SK-N-SH (cell line): ENCODE measurements around the gene RPS23. TPM values are rescaled to one million over a fixed set of nuclear protein-coding genes. Genes with fewer than 3 reads are reported as not detected.

ENCODE experiments used
- CTCF ChIA-PET: fragments of 300-600, 350-600 bp; formaldehyde crosslinking; extraction: SDS; loops from one replicate; lab custom pipeline; 2021; lab: Yijun Ruan, JAX
- POLR2A ChIA-PET: fragments of 350-600 bp; sonication (Branson Sonifier 250); formaldehyde crosslinking; extraction: SDS; loops from one replicate; lab custom pipeline; 2020; ENCODE audit warnings: antibody characterized with exemption, inconsistent platforms; lab: Yijun Ruan, JAX
- DNase-seq: peaks from one replicate; pipeline ENCODE4 v3.0.0; 2012
- H2AFZ ChIP-seq: fragments of 200-600 bp; sonication (generic); 2 replicates; pipeline ENCODE4 v1.8.1; 2016; ENCODE audit warnings: antibody characterized with exemption, mild to moderate bottlenecking, low read depth
- H3F3A ChIP-seq: fragments of 200-600 bp; sonication (generic); replicated peaks from 2 replicates; pipeline ENCODE3; 2016; ENCODE audit warnings: antibody characterized with exemption, mild to moderate bottlenecking; ENCODE audit not compliant: insufficient read depth
- H3K27ac ChIP-seq, 2 experiments: fragments of 200-500 bp in 1 of 2; fragments of 200-600 bp in 1 of 2; sonication (Bioruptor generic) in 1 of 2; sonication (generic), shearing (Covaris generic) in 1 of 2; 2 replicates each; pipeline versions ENCODE4 v1.5.1 to v1.6.1; 2014 to 2016; ENCODE audit warnings: low read depth in 2 of 2, inconsistent platforms in 1 of 2, low read length in 1 of 2, mild to moderate bottlenecking in 1 of 2, mixed read lengths in 1 of 2
- H3K27me3 ChIP-seq: fragments of 200-600 bp; sonication (generic), shearing (Covaris generic); 2 replicates; pipeline ENCODE4 v1.6.1; 2016; ENCODE audit warnings: mixed run types; ENCODE audit not compliant: insufficient read depth
- H3K36me3 ChIP-seq, 2 experiments: fragments of 200-500 bp in 1 of 2; fragments of 200-600 bp in 1 of 2; sonication (Bioruptor generic) in 1 of 2; sonication (generic) in 1 of 2; replicated peaks in 1 of 2; 2 replicates each; pipeline versions ENCODE3 to v1.5.1; 2014 to 2016; ENCODE audit warnings: low read length in 1 of 2, mild to moderate bottlenecking in 1 of 2; ENCODE audit not compliant: insufficient read depth in 2 of 2, control insufficient read depth in 1 of 2
- H3K4me1 ChIP-seq, 2 experiments: fragments of 200-500 bp in 1 of 2; fragments of 200-600 bp in 1 of 2; sonication (Bioruptor generic) in 1 of 2; sonication (generic), shearing (Covaris generic) in 1 of 2; 2 replicates each; pipeline versions ENCODE4 v1.5.1 to v1.6.1; 2014 to 2016; ENCODE audit warnings: low read depth in 1 of 2, low read length in 1 of 2, mixed run types in 1 of 2; ENCODE audit not compliant: insufficient read depth in 2 of 2, control insufficient read depth in 1 of 2
- H3K4me2 ChIP-seq: fragments of 200-600 bp; sonication (generic), shearing (Covaris generic); 2 replicates; pipeline ENCODE4 v1.6.1; 2017; ENCODE audit warnings: mixed run types
- H3K4me3 ChIP-seq, 2 experiments: fragments of 200-500 bp in 1 of 2; fragments of 200-600 bp in 1 of 2; sonication (Bioruptor generic) in 1 of 2; sonication (generic), shearing (Covaris generic) in 1 of 2; 2 replicates each; pipeline versions ENCODE4 v1.5.1 to v1.8.1; 2014 to 2016; ENCODE audit warnings: low read depth in 2 of 2, inconsistent platforms in 1 of 2, low read length in 1 of 2, mild to moderate bottlenecking in 1 of 2, mixed read lengths in 1 of 2, moderate library complexity in 1 of 2
- H3K79me2 ChIP-seq: fragments of 200-600 bp; sonication (generic); 2 replicates; pipeline ENCODE4 v1.8.1; 2017; ENCODE audit warnings: mild to moderate bottlenecking; ENCODE audit not compliant: insufficient read depth
- H3K9ac ChIP-seq: fragments of 200-600 bp; sonication (generic); 2 replicates; pipeline ENCODE4 v1.6.1; 2017; ENCODE audit warnings: mixed run types
- H3K9me2 ChIP-seq: fragments of 200-600 bp; sonication (generic); 2 replicates; pipeline ENCODE4 v1.6.1; 2017; ENCODE audit warnings: mixed run types
- H3K9me3 ChIP-seq: fragments of 200-600 bp; sonication (generic); 2 replicates; pipeline ENCODE4 v1.6.1; 2017; ENCODE audit warnings: mixed run types, mild to moderate bottlenecking, moderate library complexity
- H4K20me1 ChIP-seq: fragments of 200-600 bp; sonication (generic); 2 replicates; pipeline ENCODE4 v1.6.1; 2017; ENCODE audit warnings: mild to moderate bottlenecking, mixed run types; ENCODE audit not compliant: insufficient read depth
- CHD2 ChIP-seq: fragments of 150-350 bp; IDR thresholded peaks from 2 replicates; pipeline ENCODE4 v1.6.1; 2018; ENCODE audit warnings: low read length; ENCODE audit not compliant: partially characterized antibody
- EP300 ChIP-seq, 2 experiments: IDR thresholded peaks; 2 replicates each; pipeline versions ENCODE4 v1.4.0 to v1.6.1; 2012; ENCODE audit warnings: borderline replicate concordance in 1 of 2, low read depth in 1 of 2, low read length in 1 of 2
- FOSL2 ChIP-seq: IDR thresholded peaks from 2 replicates; pipeline ENCODE4 v1.4.0; 2012; ENCODE audit warnings: low read depth, mild to moderate bottlenecking, moderate library complexity, borderline replicate concordance
- NFIC ChIP-seq: IDR thresholded peaks from 2 replicates; pipeline ENCODE4 v1.4.0; 2012; ENCODE audit warnings: borderline replicate concordance
- NRF1 ChIP-seq: IDR thresholded peaks from 2 replicates; pipeline ENCODE4 v1.6.1; 2012; ENCODE audit warnings: low read depth, mild to moderate bottlenecking, low read length
- POLR2AphosphoS5 ChIP-seq: IDR thresholded peaks from 2 replicates; pipeline ENCODE4 v1.6.1; 2012; ENCODE audit warnings: low read depth, low read length
- RAD21 ChIP-seq: IDR thresholded peaks from 2 replicates; pipeline ENCODE4 v1.6.1; 2012; ENCODE audit warnings: mild to moderate bottlenecking, low read length
- RCOR1 ChIP-seq: fragments of 150-350 bp; IDR thresholded peaks from 2 replicates; pipeline ENCODE4 v1.6.1; 2017; ENCODE audit warnings: antibody characterized with exemption, low read length
- RFX5 ChIP-seq: IDR thresholded peaks from 2 replicates; pipeline ENCODE4 v1.6.1; 2012; ENCODE audit warnings: mild to moderate bottlenecking, improper control_type of control experiment, low read length
- RXRA ChIP-seq: IDR thresholded peaks from 2 replicates; pipeline ENCODE4 v1.4.0; 2012; ENCODE audit warnings: low read depth, mild to moderate bottlenecking, borderline replicate concordance
- TAF1 ChIP-seq: IDR thresholded peaks from 2 replicates; pipeline ENCODE4 v1.6.1; 2012; ENCODE audit warnings: low read depth, mild to moderate bottlenecking, low read length, moderate library complexity, borderline replicate concordance
- TCF12 ChIP-seq: IDR thresholded peaks from 2 replicates; pipeline ENCODE4 v1.4.0; 2012
- TEAD4 ChIP-seq: IDR thresholded peaks from 2 replicates; pipeline ENCODE4 v1.4.0; 2012; ENCODE audit warnings: mild to moderate bottlenecking, borderline replicate concordance; ENCODE audit not compliant: insufficient read depth
- YY1 ChIP-seq: IDR thresholded peaks from 2 replicates; pipeline ENCODE4 v1.4.0; 2012; ENCODE audit warnings: low read depth, mild to moderate bottlenecking
- WGBS: methylation state at CpG from one replicate; pipeline ENCODE4 v1.1.6; 2017; ENCODE audit warnings: low lambda C conversion rate; 5-methylcytosine and 5-hydroxymethylcytosine counted together
- polyA plus RNA-seq, 3 experiments: library from polyadenylated mRNA; depleted of rRNA; stranded (reverse); fragments of >200 nt; gene quantifications; 2 replicates each; pipeline ENCODE4 v1.2.3, GENCODE V29; 2012
- TF ChIP-seq, protein P1 (sequence below): fragments of 150-350 bp; IDR thresholded peaks from 2 replicates; pipeline ENCODE4 v1.6.1; 2016; ENCODE audit warnings: mild to moderate bottlenecking, low read depth, low read length

The RPS23 gene
- polyA plus RNA-seq, 1 of the 3 experiments (the other 2 are of a cell fraction): 6,732 TPM

DNA sequence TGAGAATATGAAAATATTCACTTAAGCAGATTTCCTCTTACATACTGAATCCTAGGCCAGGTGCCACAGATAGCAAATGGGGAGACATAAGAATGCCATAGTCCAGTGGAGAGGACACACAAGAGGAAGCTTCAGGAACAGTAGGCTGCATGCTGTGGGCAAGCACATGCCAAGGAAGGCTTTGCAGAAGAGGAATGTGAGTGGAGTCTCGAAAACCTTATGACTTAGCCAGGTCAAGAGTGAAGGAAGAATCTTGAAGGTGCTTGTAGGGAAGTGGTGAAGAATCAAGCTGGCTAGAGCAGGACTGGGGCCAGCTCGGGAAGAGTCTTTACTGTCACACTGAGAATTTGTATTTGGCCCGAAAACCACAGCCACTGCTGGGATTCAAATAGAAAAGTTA lies 20.4 kb downstream of the RPS23 start:
- Histone ChIP-seq H3F3A (peaks cover 8% of the 10 kb centered on the region), H3K4me1 (no peaks in the 10 kb centered on the region), H3K36me3 (peaks cover 3 to 6% of the 10 kb centered on the region in 2 experiments), H3K9me2 (no peaks in the 10 kb centered on the region), H3K27me3 (no peaks in the 10 kb centered on the region), H4K20me1 (no peaks in the 10 kb centered on the region), H3K4me2 (no peak overlapping the region), H3K9ac (no peak overlapping the region), H3K9me3 (no peaks in the 10 kb centered on the region), H2AFZ (no peak overlapping the region), H3K27ac (no peak overlapping the region)
- DNase-seq: no peak
- CTCF ChIA-PET: interaction anchor here (0.6 to 3.0 kb wide), 7 partner anchors 10 to 958 kb away, joined by 3 to 15 read pairs (median 6); no protein-coding TSS in a partner anchor
- POLR2A ChIA-PET: interaction anchor here (0.6 kb wide), 1 partner anchor 24 kb away, joined by 3 read pairs; no protein-coding TSS in a partner anchor
- 93% methylated on average over 3 of the region's 3 CpGs for WGBS
- TF ChIP-seq EP300 (IDR thresholded peaks at IDR 0.05; ENCODE audit: borderline replicate concordance in 1 of 2, low read depth in 1 of 2, low read length in 1 of 2): no peak
- no peak for TF ChIP-seq TAF1
- TF ChIP-seq, protein P1, sequence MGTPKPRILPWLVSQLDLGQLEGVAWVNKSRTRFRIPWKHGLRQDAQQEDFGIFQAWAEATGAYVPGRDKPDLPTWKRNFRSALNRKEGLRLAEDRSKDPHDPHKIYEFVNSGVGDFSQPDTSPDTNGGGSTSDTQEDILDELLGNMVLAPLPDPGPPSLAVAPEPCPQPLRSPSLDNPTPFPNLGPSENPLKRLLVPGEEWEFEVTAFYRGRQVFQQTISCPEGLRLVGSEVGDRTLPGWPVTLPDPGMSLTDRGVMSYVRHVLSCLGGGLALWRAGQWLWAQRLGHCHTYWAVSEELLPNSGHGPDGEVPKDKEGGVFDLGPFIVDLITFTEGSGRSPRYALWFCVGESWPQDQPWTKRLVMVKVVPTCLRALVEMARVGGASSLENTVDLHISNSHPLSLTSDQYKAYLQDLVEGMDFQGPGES: no peak
- no peak for TF ChIP-seq YY1
- no peak for TF ChIP-seq TEAD4
- no peak for TF ChIP-seq RCOR1
- TF ChIP-seq NFIC: no peak
- TF ChIP-seq, all 33 proteins: peak for 0
- Histone ChIP-seq H3K79me2 (no peaks in the 10 kb centered on the region), H3K4me3 (no peak overlapping the region)

DNA sequence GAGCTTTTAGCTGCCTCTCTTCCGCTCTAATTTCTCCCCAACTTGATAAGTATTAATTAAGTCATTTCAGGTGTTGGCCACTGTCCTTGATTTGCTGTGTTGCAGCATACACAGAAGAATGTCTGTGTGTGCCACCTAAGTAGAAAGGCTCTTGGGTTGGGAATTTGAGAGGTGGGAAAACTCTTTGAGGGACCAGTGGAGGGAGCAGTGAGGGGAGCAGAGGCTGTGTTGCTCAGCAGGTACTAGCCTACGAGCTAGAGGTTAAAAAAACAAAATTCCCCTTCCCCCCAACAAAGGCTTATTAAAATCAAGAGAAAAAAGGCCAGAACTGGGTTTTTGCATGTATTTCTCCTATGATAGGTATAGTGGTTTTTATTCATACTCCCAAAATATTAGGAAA lies 20.9 kb downstream of the RPS23 start:
- CTCF ChIA-PET: interaction anchor here (0.7 to 3.0 kb wide), 5 partner anchors 10 to 957 kb away, joined by 3 to 15 read pairs (median 6); no protein-coding TSS in a partner anchor
- no peaks in the 10 kb centered on the region for H3K9me2 ChIP-seq
- H3K9me3 ChIP-seq: no peaks in the 10 kb centered on the region
- POLR2A ChIA-PET: no interaction called here
- H3K4me2 ChIP-seq: no peak overlapping the region
- H3K9ac ChIP-seq: no peak overlapping the region
- H2AFZ ChIP-seq: no peak overlapping the region
- no peaks in the 10 kb centered on the region for H3K79me2 ChIP-seq
- H3K36me3 ChIP-seq: peaks cover 0 to 6% of the 10 kb centered on the region in 2 experiments
- no peak for DNase-seq
- no peaks in the 10 kb centered on the region for H3K4me1 ChIP-seq
- whole genome bisulfite sequencing: 90% methylated on average over 2 of the region's 2 CpGs
- H4K20me1 ChIP-seq: no peaks in the 10 kb centered on the region
- H3K27ac ChIP-seq: no peak overlapping the region
- no peak overlapping the region for H3K4me3 ChIP-seq
- H3F3A ChIP-seq: peaks cover 8% of the 10 kb centered on the region
- H3K27me3 ChIP-seq: no peaks in the 10 kb centered on the region
- TF ChIP-seq TCF12: no peak
- no peak for TF ChIP-seq CHD2
- no peak for TF ChIP-seq POLR2AphosphoS5
- TF ChIP-seq EP300 (IDR thresholded peaks at IDR 0.05; ENCODE audit: borderline replicate concordance in 1 of 2, low read depth in 1 of 2, low read length in 1 of 2): no peak
- TF ChIP-seq RFX5: no peak

DNA sequence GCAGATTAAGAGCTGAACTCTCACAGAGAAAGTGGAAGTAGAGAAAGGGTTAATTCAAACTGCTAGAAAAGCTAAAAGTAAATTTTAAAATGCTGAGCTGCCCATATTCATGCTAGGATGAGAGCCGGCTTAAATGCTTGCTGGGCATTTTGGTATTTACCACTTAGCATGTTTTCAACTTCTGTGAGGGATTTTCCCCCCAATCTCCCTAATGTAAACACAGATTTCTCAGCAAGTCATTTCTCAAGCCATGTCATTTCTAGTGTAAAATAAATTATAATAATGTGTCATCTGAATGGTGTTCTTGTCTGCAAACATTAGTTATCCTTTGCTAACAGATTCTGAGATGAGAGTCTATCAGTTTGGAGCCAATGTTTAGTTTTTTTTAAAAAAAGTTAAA lies 22.3 kb downstream of the RPS23 start:
- H3K9me3 ChIP-seq: no peaks in the 10 kb centered on the region
- no peak for DNase-seq
- H4K20me1 ChIP-seq: no peaks in the 10 kb centered on the region
- H2AFZ ChIP-seq: no peak overlapping the region
- H3K79me2 ChIP-seq: no peaks in the 10 kb centered on the region
- TF ChIP-seq NRF1 (no peak), RAD21 (no peak), TAF1 (no peak), FOSL2 (no peak), RXRA (no peak)
- H3F3A ChIP-seq: peaks cover 8% of the 10 kb centered on the region
- CTCF ChIA-PET: interaction anchor here (0.9 to 1.3 kb wide), 2 partner anchors 31 to 749 kb away, joined by 3 read pairs; no protein-coding TSS in a partner anchor
- H3K4me3 ChIP-seq: no peak overlapping the region
- H3K9me2 ChIP-seq: no peaks in the 10 kb centered on the region
- 95% methylated on average over 1 of the region's 1 CpG for WGBS
- H3K27ac ChIP-seq: no peak overlapping the region
- H3K4me2 ChIP-seq: no peak overlapping the region
- peaks cover 0 to 6% of the 10 kb centered on the region in 2 experiments for H3K36me3 ChIP-seq
- POLR2A ChIA-PET: no interaction called here
- no peaks in the 10 kb centered on the region for H3K27me3 ChIP-seq
- no peak overlapping the region for H3K9ac ChIP-seq
- H3K4me1 ChIP-seq: no peaks in the 10 kb centered on the region
